ENCODE data around the gene ABCD2.

ABCD2 gene

GRCh38 chr12:39619316-39619659, 315 bp downstream of the ABCD2 start:
- Histone ChIP-seq H3K79me2 (ENCODE audit: insufficient read depth, low read length) (peaks cover 20% of the 10 kb centered on the region; the same call in 1 of the 2 replicates), H3K4me1 (ENCODE audit: insufficient read depth, low read length, severe bottlenecking) (peaks cover 76% of the 10 kb centered on the region), H3K9me3 (ENCODE audit: low read length) (no peaks in the 10 kb centered on the region), H3K27me3 (ENCODE audit: insufficient read depth, low read length) (no peaks in the 10 kb centered on the region), H3K27ac (ENCODE audit: low read depth, low read length, poor library complexity, severe bottlenecking) (peak overlapping the region; percentile 96), H3K4me3 (ENCODE audit: low read depth, low read length, poor library complexity, severe bottlenecking) (peak overlapping the region; percentile 65), H3F3A (ENCODE audit: insufficient read depth, low read length) (peaks cover 7% of the 10 kb centered on the region; the same call in 1 of the 2 replicates), H3K9ac (ENCODE audit: low read length) (peak overlapping the region; percentile 71), H2AFZ (ENCODE audit: low read length) (no peak overlapping the region), H3K9me2 (ENCODE audit: low read depth, low read length) (no peaks in the 10 kb centered on the region), H3K36me3 (ENCODE audit: insufficient read depth, low read length) (no peaks in the 10 kb centered on the region), H4K20me1 (ENCODE audit: insufficient read depth, low read length) (no peaks in the 10 kb centered on the region), H3K4me2 (ENCODE audit: low read length) (peak overlapping the region; percentile 89)
- TF ChIP-seq EZH2 (IDR thresholded peaks at IDR 0.05; ENCODE audit: borderline replicate concordance, low read length) (no peak), CTCF (IDR thresholded peaks at IDR 0.05; ENCODE audit: low read length) (no peak)

GRCh38 chr12:39618701-39619100, 902 bp downstream of the ABCD2 start:
- Histone ChIP-seq H3K36me3 (ENCODE audit: insufficient read depth, low read length) (no peaks in the 10 kb centered on the region), H3K79me2 (ENCODE audit: insufficient read depth, low read length) (peaks cover 20% of the 10 kb centered on the region; the same call in 1 of the 2 replicates), H3K4me2 (ENCODE audit: low read length) (peak overlapping the region; percentile 89), H3F3A (ENCODE audit: insufficient read depth, low read length) (peaks cover 7% of the 10 kb centered on the region; the same call in 1 of the 2 replicates), H3K9me3 (ENCODE audit: low read length) (no peaks in the 10 kb centered on the region), H3K27ac (ENCODE audit: low read depth, low read length, poor library complexity, severe bottlenecking) (peak overlapping the region; percentile 96), H3K9ac (ENCODE audit: low read length) (peak overlapping the region; percentile 71), H3K4me1 (ENCODE audit: insufficient read depth, low read length, severe bottlenecking) (peaks cover 82% of the 10 kb centered on the region), H3K27me3 (ENCODE audit: insufficient read depth, low read length) (no peaks in the 10 kb centered on the region), H2AFZ (ENCODE audit: low read length) (no peak overlapping the region), H3K9me2 (ENCODE audit: low read depth, low read length) (no peaks in the 10 kb centered on the region), H4K20me1 (ENCODE audit: insufficient read depth, low read length) (no peaks in the 10 kb centered on the region), H3K4me3 (ENCODE audit: low read depth, low read length, poor library complexity, severe bottlenecking) (peak overlapping the region; percentile 65)
- TF ChIP-seq CTCF (IDR thresholded peaks at IDR 0.05; ENCODE audit: low read length) (no peak), EZH2 (IDR thresholded peaks at IDR 0.05; ENCODE audit: borderline replicate concordance, low read length) (no peak)

GRCh38 chr12:39617887-39618286, 1.7 kb downstream of the ABCD2 start:
- Histone ChIP-seq H3K27me3 (ENCODE audit: insufficient read depth, low read length) (no peaks in the 10 kb centered on the region), H3F3A (ENCODE audit: insufficient read depth, low read length) (peaks cover 7% of the 10 kb centered on the region; the same call in 1 of the 2 replicates), H3K9ac (ENCODE audit: low read length) (peak overlapping the region; percentile 71), H4K20me1 (ENCODE audit: insufficient read depth, low read length) (no peaks in the 10 kb centered on the region), H2AFZ (ENCODE audit: low read length) (no peak overlapping the region), H3K9me3 (ENCODE audit: low read length) (no peaks in the 10 kb centered on the region), H3K36me3 (ENCODE audit: insufficient read depth, low read length) (no peaks in the 10 kb centered on the region), H3K4me2 (ENCODE audit: low read length) (peak overlapping the region; percentile 89), H3K79me2 (ENCODE audit: insufficient read depth, low read length) (peaks cover 20% of the 10 kb centered on the region; the same call in 1 of the 2 replicates), H3K4me1 (ENCODE audit: insufficient read depth, low read length, severe bottlenecking) (peaks cover 81% of the 10 kb centered on the region), H3K4me3 (ENCODE audit: low read depth, low read length, poor library complexity, severe bottlenecking) (peak overlapping the region; percentile 65), H3K9me2 (ENCODE audit: low read depth, low read length) (no peaks in the 10 kb centered on the region), H3K27ac (ENCODE audit: low read depth, low read length, poor library complexity, severe bottlenecking) (peak overlapping the region; percentile 96)
- no peak for TF ChIP-seq CTCF (IDR thresholded peaks at IDR 0.05; ENCODE audit: low read length)
- TF ChIP-seq EZH2 (IDR thresholded peaks at IDR 0.05; ENCODE audit: borderline replicate concordance, low read length), result no peak

Data from OCI-LY1 (cell line).